SKM-1 treated with dmso at 0.1 percent for 144 hours (cell line): ENCODE results near the gene PPFIA3.
A peak's percentile ranks its signal among the peaks of the same experiment; 100 is the strongest.
"Not testable (repeated sequence)": the region's sequence is repeated elsewhere in the genome, so short reads cannot be mapped to it uniquely, and the experiment has no call there.

Experiments
- DNase-seq: peaks from one replicate; lab custom pipeline; 2025; ENCODE audit not compliant: unreplicated experiment; lab: John Stamatoyannopoulos, UW

Gene PPFIA3

GRCh38 chr19:49119411-49120324 lies at the start of gene PPFIA3:
Gene PPFIA3, plus strand, starts transcription at chr19:49119544. Its CDS starts 8,330 bp downstream, at chr19:49127874.
- DNase-seq: no peak

GRCh38 chr19:49070416-49070815 lies 48.9 kb upstream of the PPFIA3 start:
- no peak for DNase-seq

- DNase-seq: no peak
Observed at GRCh38 chr19:49071860-49072547, 47.3 kb upstream of the PPFIA3 start.

GRCh38 chr19:49073514-49074378 lies 45.6 kb upstream of the PPFIA3 start:
- DNase-seq: peak; percentile 6

- not testable (repeated sequence) for DNase-seq
Observed at GRCh38 chr19:49074869-49075268, 44.5 kb upstream of the PPFIA3 start.

GRCh38 chr19:49080392-49080791 lies 39.0 kb upstream of the PPFIA3 start:
- no peak for DNase-seq

GRCh38 chr19:49081273-49081672 lies 38.1 kb upstream of the PPFIA3 start:
- no peak for DNase-seq

GRCh38 chr19:49084206-49085019 lies 34.9 kb upstream of the PPFIA3 start:
- no peak for DNase-seq

GRCh38 chr19:49085020-49085867 lies 34.1 kb upstream of the PPFIA3 start, which contains the start of gene SNRNP70:
Gene SNRNP70, plus strand, starts transcription at chr19:49085451. Its CDS starts 964 bp downstream, at chr19:49086415.
- peak; percentile 80 for DNase-seq

- DNase-seq: no peak
Observed at GRCh38 chr19:49085868-49086232, 33.5 kb upstream of the PPFIA3 start.

GRCh38 chr19:49086296-49086695 lies 33.0 kb upstream of the PPFIA3 start:
- no peak for DNase-seq

GRCh38 chr19:49091391-49092038 lies 27.8 kb upstream of the PPFIA3 start:
- no peak for DNase-seq

- DNase-seq: no peak
Observed at GRCh38 chr19:49092686-49093085, 26.7 kb upstream of the PPFIA3 start.

GRCh38 chr19:49094505-49095482 lies 24.6 kb upstream of the PPFIA3 start:
- no peak for DNase-seq

GRCh38 chr19:49097453-49098288 lies 21.7 kb upstream of the PPFIA3 start:
- peak; percentile 26 for DNase-seq

- DNase-seq: no peak
Observed at GRCh38 chr19:49098795-49099194, 20.5 kb upstream of the PPFIA3 start.

- no peak for DNase-seq
Observed at GRCh38 chr19:49101160-49101559, 18.2 kb upstream of the PPFIA3 start.
